NCI-H2227 (cell line): Measurements from ENCODE around the gene FAM174C.

Experiments
- DNase-seq: peaks from one replicate; lab custom pipeline; 2025; ENCODE audit not compliant: unreplicated experiment; lab: John Stamatoyannopoulos, UW

Gene FAM174C

GRCh38 chr19:1275260-1275975 lies at the start of gene FAM174C:
FAM174C (plus strand) TSS chr19:1275530; CDS start chr19:1275550, 20 bp downstream.
- DNase-seq = peak; percentile 96

- no peak for DNase-seq
These were observed 49.2 kb upstream of the FAM174C start for GRCh38 chr19:1226227-1226518.

- DNase-seq = no peak
These were observed 48.6 kb upstream of the FAM174C start for GRCh38 chr19:1226522-1227303.

- DNase-seq = no peak
These were observed 47.9 kb upstream of the FAM174C start for GRCh38 chr19:1227304-1228054.

- no peak for DNase-seq
These were observed 47.0 kb upstream of the FAM174C start for GRCh38 chr19:1228161-1228957.

GRCh38 chr19:1229056-1229923 lies 46.0 kb upstream of the FAM174C start:
- no peak for DNase-seq

GRCh38 chr19:1229924-1230782 lies 45.2 kb upstream of the FAM174C start:
- no peak for DNase-seq

GRCh38 chr19:1230783-1231489 lies 44.4 kb upstream of the FAM174C start:
- no peak for DNase-seq

- DNase-seq = no peak
These were observed 43.3 kb upstream of the FAM174C start for GRCh38 chr19:1231729-1232637.

- DNase-seq = no peak
These were observed 42.7 kb upstream of the FAM174C start for GRCh38 chr19:1232652-1233072.

GRCh38 chr19:1233115-1233667 lies 42.1 kb upstream of the FAM174C start:
- DNase-seq = no peak

GRCh38 chr19:1234051-1234954 lies 41.0 kb upstream of the FAM174C start:
- DNase-seq = no peak

- no peak for DNase-seq
These were observed 40.4 kb upstream of the FAM174C start for GRCh38 chr19:1234955-1235380.

- DNase-seq = no peak
These were observed 39.4 kb upstream of the FAM174C start for GRCh38 chr19:1235625-1236538.

- DNase-seq = peak; percentile 69
These were observed 38.8 kb upstream of the FAM174C start for GRCh38 chr19:1236576-1236975.
